HG03378 (cell line): ENCODE measurements around the gene PSMA6.
"Not testable (repeated sequence)": the region's sequence is repeated elsewhere in the genome, so short reads cannot be mapped to it uniquely, and the experiment has no call there.

Experiments used
- ATAC-seq: cut with Tn5 transposase; IDR thresholded peaks from one replicate; pipeline ENCODE4 v1.9.1; 2021; ENCODE audit warnings: mild to moderate bottlenecking, moderate library complexity; ENCODE audit not compliant: unreplicated experiment

Gene PSMA6

GRCh38 chr14:35292051-35292769, at the start of gene PSMA6:
TSS of gene PSMA6 (plus strand) at chr14:35292382. CDS start at chr14:35292477, 95 bp downstream.
- ATAC-seq, result peak; percentile 84

GRCh38 chr14:35242599-35243311, 49.4 kb upstream of the PSMA6 start:
- ATAC-seq, result no peak

GRCh38 chr14:35243956-35244355, 48.2 kb upstream of the PSMA6 start:
- ATAC-seq, result no peak

DNA sequence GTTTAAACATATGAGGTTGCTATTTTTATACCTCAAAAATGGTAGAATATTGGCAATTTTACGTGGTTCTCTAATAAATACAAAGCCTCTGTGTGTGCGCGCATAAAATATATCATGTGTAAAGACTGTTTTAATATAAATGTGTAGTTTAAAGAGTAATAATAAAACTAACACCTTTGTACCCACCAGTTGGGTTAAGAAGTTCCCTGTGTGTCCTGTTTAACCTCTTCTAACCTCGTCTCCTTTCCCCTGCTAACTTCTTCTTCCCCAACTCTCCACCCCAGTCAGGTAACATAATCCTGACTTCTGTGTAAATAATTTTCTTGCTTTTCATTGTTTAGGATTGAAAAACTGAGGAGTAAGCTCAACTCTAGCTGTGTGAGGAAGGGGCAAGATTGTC, 47.6 kb upstream of the PSMA6 start:
- no peak for ATAC-seq

DNA sequence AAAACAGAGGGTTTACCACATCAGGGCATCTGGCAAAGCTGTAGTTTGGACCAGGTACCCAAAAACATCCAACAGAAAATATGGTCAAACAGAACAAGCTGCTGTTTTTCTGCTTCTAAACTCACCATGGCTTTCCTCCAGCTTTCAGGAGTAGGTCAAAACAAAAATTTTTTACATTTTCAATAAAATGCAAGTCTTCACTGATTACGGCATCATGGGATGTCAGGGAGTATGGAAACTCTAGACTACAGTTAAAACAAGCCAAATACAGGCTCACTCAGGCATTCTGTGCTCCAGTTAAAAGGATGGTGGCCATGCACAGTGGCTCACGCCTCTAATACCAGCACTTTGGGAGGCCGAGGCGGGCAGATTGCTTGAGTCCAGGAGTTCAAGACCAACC, 47.1 kb upstream of the PSMA6 start:
- no peak for ATAC-seq

DNA sequence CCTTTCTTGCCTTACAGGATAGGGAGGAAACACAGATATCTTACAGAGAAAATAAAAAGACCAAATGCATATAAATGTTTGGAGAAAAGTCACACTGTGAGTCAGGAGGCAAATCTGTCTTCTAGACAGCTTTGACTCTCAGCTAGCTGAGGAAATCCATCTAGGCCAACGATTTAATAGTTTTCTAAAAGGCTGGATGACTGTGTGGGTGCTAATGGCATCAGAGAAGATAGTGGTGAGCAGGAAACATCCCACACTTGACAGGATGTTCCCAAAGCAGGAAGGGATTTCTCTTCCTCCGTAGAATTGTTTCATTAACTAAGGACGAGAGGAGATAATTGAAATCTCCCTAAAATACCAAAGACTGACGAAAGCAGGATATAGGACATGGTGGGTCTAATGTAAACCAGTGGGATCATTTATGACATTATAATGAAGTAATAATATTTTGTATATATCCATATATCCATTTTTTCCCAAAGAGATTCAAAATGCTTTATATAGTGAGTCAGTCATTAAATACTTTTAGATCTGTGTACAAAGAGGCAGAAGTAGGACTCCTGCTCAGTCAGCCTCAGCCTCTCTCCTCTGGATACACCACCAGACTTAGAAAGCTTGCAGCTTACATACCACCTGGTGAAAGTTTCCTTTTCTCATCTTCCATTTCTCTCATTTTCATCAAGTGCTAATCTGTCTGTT, 44.3 kb upstream of the PSMA6 start:
- no peak for ATAC-seq

- no peak for ATAC-seq
Measured at GRCh38 chr14:35248476-35248788, 43.8 kb upstream of the PSMA6 start.

- no peak for ATAC-seq
Measured at GRCh38 chr14:35250319-35250718, 41.9 kb upstream of the PSMA6 start.

- ATAC-seq, result no peak
Measured at GRCh38 chr14:35252451-35252868, 39.7 kb upstream of the PSMA6 start.

DNA sequence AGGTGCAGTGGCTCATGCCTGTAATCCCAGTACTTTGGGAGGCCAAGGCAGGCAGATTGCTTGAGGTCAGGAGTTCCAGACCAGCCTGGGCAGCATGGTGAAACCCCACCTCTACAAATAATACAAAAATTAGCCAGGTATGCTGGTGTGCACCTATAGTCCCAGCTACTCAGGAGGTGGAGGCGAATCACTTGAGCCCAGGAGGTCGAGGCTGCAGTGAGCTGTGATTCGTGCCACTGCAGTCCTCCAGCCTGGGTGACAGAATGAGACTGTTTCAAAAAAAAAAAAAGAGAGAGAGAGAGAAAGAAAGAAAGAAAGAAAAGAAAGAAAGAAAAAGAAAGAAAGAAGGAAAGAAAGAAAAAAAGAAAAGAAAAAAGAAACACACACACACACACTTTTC, 39.1 kb upstream of the PSMA6 start:
- not testable (repeated sequence) for ATAC-seq

- not testable (repeated sequence) for ATAC-seq
Measured at GRCh38 chr14:35254034-35254622, 38.1 kb upstream of the PSMA6 start.

GRCh38 chr14:35254736-35255135, 37.4 kb upstream of the PSMA6 start:
- no peak for ATAC-seq

DNA sequence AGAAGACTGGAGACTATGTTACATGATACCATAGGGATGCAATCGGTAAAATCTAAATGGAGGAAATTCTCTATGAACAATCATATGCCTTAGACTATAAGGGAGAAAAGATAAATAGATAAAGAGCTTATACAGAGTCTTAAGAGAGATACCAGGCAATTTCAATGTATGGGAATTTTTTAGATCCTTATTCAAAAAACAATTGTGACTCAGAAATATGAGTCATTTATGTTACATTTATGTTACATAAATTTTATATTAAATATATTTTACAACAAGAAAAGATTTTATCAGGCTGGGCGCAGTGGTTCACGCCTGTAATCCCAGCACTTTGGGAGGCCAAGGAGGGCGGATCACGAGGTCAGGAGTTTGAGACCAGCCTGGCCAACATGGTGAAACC, 36.5 kb upstream of the PSMA6 start:
- ATAC-seq, result no peak

- ATAC-seq, result no peak
Measured at GRCh38 chr14:35257809-35258208, 34.4 kb upstream of the PSMA6 start.

DNA sequence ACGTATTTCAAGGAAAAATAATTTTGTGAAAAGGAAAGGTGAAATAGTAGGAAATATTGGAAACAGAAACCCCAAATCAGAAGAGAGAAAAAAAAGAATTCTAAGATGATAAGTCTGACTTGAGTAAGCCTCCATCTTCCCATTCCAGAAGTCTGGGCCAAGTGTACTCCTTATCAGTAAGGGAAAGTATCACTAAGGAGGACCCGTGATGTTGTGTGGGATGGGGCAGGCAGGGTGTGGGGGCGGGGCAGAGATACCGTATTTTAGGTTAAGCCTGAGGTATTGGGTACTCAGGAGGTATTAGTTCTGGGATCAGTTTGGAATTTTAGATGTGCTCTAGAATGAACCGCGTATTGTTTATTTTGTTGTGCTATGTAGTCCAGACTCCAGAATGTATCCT, 33.8 kb upstream of the PSMA6 start:
- ATAC-seq, result no peak

- no peak for ATAC-seq
Measured at GRCh38 chr14:35261774-35262173, 30.4 kb upstream of the PSMA6 start.

GRCh38 chr14:35262436-35262835, 29.7 kb upstream of the PSMA6 start:
- ATAC-seq, result no peak

DNA sequence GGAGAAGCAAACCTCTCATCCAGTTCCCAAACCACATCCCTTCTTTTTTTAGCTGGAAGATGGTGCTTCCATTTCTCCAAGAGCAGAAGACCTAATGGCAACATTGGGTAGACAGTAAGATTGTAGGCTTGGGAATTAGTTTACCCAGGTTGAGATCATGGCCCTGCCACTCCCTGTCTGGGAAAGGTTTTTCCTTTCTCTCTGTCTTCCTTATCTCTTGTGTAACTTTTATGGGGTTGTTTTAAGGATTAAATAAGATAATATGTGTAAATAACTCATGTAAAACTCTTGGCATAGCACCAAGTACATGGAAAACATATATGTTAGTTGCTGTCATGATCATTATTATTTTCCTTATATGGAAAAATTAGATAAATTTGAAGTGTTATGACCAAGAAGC, 23.2 kb upstream of the PSMA6 start:
- no peak for ATAC-seq

GRCh38 chr14:35274805-35275204, 17.4 kb upstream of the PSMA6 start:
- ATAC-seq, result no peak

- no peak for ATAC-seq
Measured at GRCh38 chr14:35277179-35277578, 15.0 kb upstream of the PSMA6 start.

- ATAC-seq, result no peak
Measured at GRCh38 chr14:35279369-35279768, 12.8 kb upstream of the PSMA6 start.

GRCh38 chr14:35281341-35281740, 10.8 kb upstream of the PSMA6 start:
- ATAC-seq, result no peak
